ENCODE results near the gene TSR3.

Gene TSR3

GRCh38 chr16:1306334-1306733, 45.3 kb downstream of the TSR3 start:
- DNase-seq: no peak

- DNase-seq: no peak
Observed at GRCh38 chr16:1305823-1306222, 45.9 kb downstream of the TSR3 start.

DNA sequence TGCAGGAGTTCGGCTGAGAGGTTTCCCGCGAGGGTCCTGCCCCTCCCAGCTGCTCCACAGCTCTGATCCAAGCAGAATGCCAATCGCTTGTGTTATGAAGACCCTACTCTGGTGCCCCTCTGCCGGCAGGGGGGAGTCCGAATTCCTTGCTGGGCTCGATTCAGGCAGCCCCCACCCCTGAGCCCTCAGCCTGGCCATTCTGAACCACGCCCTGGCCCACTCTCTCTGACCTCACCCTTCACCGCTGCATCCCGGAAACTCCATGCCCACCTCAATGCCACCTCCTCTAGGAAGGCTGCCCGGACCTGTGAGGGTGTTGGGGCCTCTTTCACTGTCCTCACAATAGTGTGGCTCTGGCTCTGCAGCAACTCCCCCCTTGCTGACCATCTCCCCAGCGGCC, 50.1 kb downstream of the TSR3 start:
- DNase-seq: no peak

GRCh38 chr16:1300664-1301476, 50.8 kb downstream of the TSR3 start:
- DNase-seq: peak; percentile 65

DNA sequence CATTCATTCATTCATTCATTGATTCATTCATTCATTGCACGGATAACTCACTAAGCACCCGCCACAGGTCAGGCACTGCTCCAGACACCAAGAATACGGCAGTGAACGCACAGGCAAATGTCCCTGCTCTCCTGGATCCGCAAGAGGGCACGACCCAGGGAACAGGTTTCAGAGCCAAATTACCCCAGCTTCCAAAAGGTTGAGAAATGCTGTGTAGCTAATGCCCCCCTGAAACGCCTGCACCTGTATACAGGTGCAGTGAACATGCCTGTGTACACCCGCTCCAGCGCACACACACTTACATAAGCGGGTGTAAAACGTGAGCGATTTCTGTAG, 51.8 kb downstream of the TSR3 start:
- no peak for DNase-seq
